ENCODE data around the gene BIRC3. TPM values are rescaled to one million over a fixed set of nuclear protein-coding genes. Genes with fewer than 3 reads are reported as not detected.
A peak's percentile ranks its signal among the peaks of the same experiment; 100 is the strongest.

BIRC3 gene
- total and polyA plus RNA-seq, 2 experiments from 2014 or later = 11.5 to 11.6 TPM

DNA sequence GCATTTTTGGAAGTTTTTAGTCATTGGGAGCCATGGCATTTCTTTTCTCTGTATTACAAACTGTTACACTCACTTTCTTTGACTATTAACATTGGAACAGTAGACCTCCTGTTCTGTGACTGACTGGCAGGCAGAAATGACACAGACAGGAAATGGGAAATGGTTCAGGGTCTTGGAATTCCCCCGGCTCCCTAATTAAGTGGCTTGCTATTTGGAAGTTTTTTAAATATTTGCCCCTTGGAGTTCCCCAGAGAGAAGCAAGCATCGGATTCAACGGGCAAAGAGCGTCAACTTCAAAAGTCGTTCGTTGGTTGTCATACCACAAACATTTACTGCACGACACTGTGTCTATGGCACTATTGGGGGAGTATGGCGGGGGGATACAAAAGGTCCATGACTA is 28.6 kb downstream of the BIRC3 start:
- H3K4me3 ChIP-seq = peak overlapping the region; percentile 77
- H4K20me1 ChIP-seq (ENCODE audit: insufficient read depth, poor library complexity, severe bottlenecking) = peaks cover 13% of the 10 kb centered on the region
- no peaks in the 10 kb centered on the region for H3K9me2 ChIP-seq (replicated peaks; ENCODE audit: insufficient read depth)
- peak overlapping the region; percentile 99 for H3K27ac ChIP-seq
- H3K9me3 ChIP-seq (ENCODE audit: low read depth) = no peaks in the 10 kb centered on the region
- peak; percentile 13 for DNase-seq (ENCODE audit: low spot score)
- TF ChIP-seq EZH2phosphoT487 (IDR thresholded peaks at IDR 0.05; ENCODE audit: low read depth, severe bottlenecking, unreplicated experiment) = no peak
- TF ChIP-seq, protein P1, sequence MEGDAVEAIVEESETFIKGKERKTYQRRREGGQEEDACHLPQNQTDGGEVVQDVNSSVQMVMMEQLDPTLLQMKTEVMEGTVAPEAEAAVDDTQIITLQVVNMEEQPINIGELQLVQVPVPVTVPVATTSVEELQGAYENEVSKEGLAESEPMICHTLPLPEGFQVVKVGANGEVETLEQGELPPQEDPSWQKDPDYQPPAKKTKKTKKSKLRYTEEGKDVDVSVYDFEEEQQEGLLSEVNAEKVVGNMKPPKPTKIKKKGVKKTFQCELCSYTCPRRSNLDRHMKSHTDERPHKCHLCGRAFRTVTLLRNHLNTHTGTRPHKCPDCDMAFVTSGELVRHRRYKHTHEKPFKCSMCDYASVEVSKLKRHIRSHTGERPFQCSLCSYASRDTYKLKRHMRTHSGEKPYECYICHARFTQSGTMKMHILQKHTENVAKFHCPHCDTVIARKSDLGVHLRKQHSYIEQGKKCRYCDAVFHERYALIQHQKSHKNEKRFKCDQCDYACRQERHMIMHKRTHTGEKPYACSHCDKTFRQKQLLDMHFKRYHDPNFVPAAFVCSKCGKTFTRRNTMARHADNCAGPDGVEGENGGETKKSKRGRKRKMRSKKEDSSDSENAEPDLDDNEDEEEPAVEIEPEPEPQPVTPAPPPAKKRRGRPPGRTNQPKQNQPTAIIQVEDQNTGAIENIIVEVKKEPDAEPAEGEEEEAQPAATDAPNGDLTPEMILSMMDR (IDR thresholded peaks at IDR 0.05; ENCODE audit: poor library complexity) = no peak
- TF ChIP-seq EZH2 (IDR thresholded peaks at IDR 0.05; ENCODE audit: borderline replicate concordance) = no peak
- H3K27me3 ChIP-seq = no peaks in the 10 kb centered on the region
- peak overlapping the region; percentile 82 for H3K4me2 ChIP-seq
- H3K36me3 ChIP-seq (replicated peaks; ENCODE audit: insufficient read depth, low read depth) = no peaks in the 10 kb centered on the region
- 38% methylated on average over 8 of the region's 8 CpGs for WGBS (ENCODE audit: low lambda C conversion rate, missing lambda C conversion rate)
- H2AFZ ChIP-seq = no peak overlapping the region
- H3K4me1 ChIP-seq (ENCODE audit: insufficient read depth) = peaks cover 15% of the 10 kb centered on the region
- peaks cover 39% of the 10 kb centered on the region for H3K79me2 ChIP-seq

DNA sequence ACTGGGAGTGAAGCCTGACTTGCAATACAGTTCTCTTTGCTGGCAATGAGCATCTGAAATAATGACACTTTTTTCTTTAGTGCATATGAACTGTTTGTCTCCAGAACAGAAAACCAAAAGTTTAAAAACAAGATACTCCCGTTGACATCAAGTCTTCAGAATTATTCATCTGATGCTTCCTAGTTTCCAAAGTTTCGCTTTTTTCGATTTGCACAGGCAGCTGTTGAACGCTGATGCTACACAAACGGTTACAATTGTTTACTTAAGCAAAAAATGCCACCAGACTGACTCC is 29.1 kb downstream of the BIRC3 start:
- 3% methylated on average over 5 of the region's 5 CpGs for WGBS (ENCODE audit: low lambda C conversion rate, missing lambda C conversion rate)
- Histone ChIP-seq H3K27ac (peak overlapping the region; percentile 99), H3K27me3 (no peaks in the 10 kb centered on the region), H3K79me2 (peaks cover 44% of the 10 kb centered on the region), H2AFZ (peak overlapping the region; percentile 79), H3K4me3 (peak overlapping the region; percentile 77), H3K4me1 (ENCODE audit: insufficient read depth) (peaks cover 15% of the 10 kb centered on the region), H4K20me1 (ENCODE audit: insufficient read depth, poor library complexity, severe bottlenecking) (peaks cover 13% of the 10 kb centered on the region), H3K4me2 (peak overlapping the region; percentile 82), H3K9me2 (replicated peaks; ENCODE audit: insufficient read depth) (no peaks in the 10 kb centered on the region), H3K9me3 (ENCODE audit: low read depth) (no peaks in the 10 kb centered on the region), H3K36me3 (replicated peaks; ENCODE audit: insufficient read depth, low read depth) (no peaks in the 10 kb centered on the region)
- TF ChIP-seq, protein P1 (IDR thresholded peaks at IDR 0.05; ENCODE audit: poor library complexity) = no peak
- no peak for TF ChIP-seq EZH2 (IDR thresholded peaks at IDR 0.05; ENCODE audit: borderline replicate concordance)
- DNase-seq (ENCODE audit: low spot score) = no peak

DNA sequence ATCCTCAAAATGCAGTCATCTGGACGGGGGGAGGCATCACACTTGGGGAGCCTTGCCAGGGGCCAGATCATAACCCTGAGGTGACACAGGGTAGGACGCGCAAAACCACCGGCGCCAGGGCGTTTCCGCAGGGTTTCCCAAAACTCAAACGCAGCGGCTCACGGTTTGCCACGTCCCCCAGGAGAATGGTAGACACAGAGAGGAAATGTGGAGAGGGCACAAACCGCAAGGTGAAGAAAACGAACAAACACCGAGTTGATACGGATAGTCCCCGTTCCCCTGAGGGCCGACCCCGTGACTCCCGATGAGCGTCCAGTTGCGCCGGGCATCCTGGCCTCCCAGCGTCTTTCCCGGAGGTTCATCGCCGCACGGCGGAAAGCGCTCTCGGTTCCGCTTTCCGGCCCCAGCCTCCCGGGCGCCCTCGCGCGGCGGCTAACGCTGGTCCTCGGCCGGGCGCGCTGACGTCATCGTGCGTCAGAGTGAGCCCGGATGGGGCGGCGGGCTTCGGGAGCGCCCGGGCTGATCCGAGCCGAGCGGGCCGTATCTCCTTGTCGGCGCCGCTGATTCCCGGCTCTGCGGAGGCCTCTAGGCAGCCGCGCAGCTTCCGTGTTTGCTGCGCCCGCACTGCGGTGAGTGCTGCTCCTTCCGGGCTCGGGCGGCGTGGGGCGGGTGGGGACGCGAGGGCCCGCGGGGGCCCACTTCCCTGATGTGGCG is 29.6 kb downstream of the BIRC3 start, which contains the start of gene BIRC2:
BIRC2 (plus strand) TSS at position 467 of the 714 bp plus-strand sequence. CDS start 2,641 bp downstream, outside the sequence.
- Histone ChIP-seq H3K79me2 (peaks cover 49% of the 10 kb centered on the region), H3K9me3 (ENCODE audit: low read depth) (no peaks in the 10 kb centered on the region), H3K36me3 (replicated peaks; ENCODE audit: insufficient read depth, low read depth) (no peaks in the 10 kb centered on the region), H3K9me2 (replicated peaks; ENCODE audit: insufficient read depth) (no peaks in the 10 kb centered on the region), H3K4me2 (peak within 1 kb of the TSS; percentile 82), H3K4me3 (peak within 1 kb of the TSS; percentile 77), H4K20me1 (ENCODE audit: insufficient read depth, poor library complexity, severe bottlenecking) (peaks cover 13% of the 10 kb centered on the region), H2AFZ (peak within 1 kb of the TSS; percentile 79), H3K4me1 (ENCODE audit: insufficient read depth) (peaks cover 15% of the 10 kb centered on the region), H3K27me3 (no peaks in the 10 kb centered on the region), H3K27ac (peak within 1 kb of the TSS; percentile 99)
- DNase-seq (ENCODE audit: low spot score) = peak; percentile 98
- WGBS (ENCODE audit: low lambda C conversion rate, missing lambda C conversion rate) = 1% methylated on average over 63 of the region's 77 CpGs
- TF ChIP-seq EZH2 (IDR thresholded peaks at IDR 0.05; ENCODE audit: borderline replicate concordance) = no peak
- TF ChIP-seq, protein P1 (IDR thresholded peaks at IDR 0.05; ENCODE audit: poor library complexity) = peak; percentile 78
- no peak for TF ChIP-seq EZH2phosphoT487 (IDR thresholded peaks at IDR 0.05; ENCODE audit: low read depth, severe bottlenecking, unreplicated experiment)
